Stomach (tissue), 4 donors: ENCODE data around the gene MMUT.

ENCODE experiments used
- EP300 ChIP-seq: sonication (generic); formaldehyde crosslinking; IDR thresholded peaks from one replicate; pipeline ENCODE4 v1.6.1; 2017; ENCODE audit warnings: antibody characterized with exemption
- POLR2A ChIP-seq, 4 donors: fragments of 450-650 bp; IDR thresholded peaks; one replicate each; pipeline ENCODE4 v1.6.1; 2016; ENCODE audit warnings: antibody characterized with exemption in 4 of 4, control low read depth in 2 of 4, mild to moderate bottlenecking in 1 of 4, moderate library complexity in 1 of 4
- TF ChIP-seq, protein P1 (sequence below), 7 experiments: fragments of 450-650 bp in 4 of 7; fragments of 200-600 bp in 3 of 7; sonication (generic) in 3 of 7; IDR thresholded peaks; one replicate each; pipeline ENCODE4 v1.5.1; 2016 to 2019; ENCODE audit warnings: antibody characterized with exemption in 7 of 7, control low read depth in 2 of 7, mild to moderate bottlenecking in 1 of 7

- TF ChIP-seq, protein P1, sequence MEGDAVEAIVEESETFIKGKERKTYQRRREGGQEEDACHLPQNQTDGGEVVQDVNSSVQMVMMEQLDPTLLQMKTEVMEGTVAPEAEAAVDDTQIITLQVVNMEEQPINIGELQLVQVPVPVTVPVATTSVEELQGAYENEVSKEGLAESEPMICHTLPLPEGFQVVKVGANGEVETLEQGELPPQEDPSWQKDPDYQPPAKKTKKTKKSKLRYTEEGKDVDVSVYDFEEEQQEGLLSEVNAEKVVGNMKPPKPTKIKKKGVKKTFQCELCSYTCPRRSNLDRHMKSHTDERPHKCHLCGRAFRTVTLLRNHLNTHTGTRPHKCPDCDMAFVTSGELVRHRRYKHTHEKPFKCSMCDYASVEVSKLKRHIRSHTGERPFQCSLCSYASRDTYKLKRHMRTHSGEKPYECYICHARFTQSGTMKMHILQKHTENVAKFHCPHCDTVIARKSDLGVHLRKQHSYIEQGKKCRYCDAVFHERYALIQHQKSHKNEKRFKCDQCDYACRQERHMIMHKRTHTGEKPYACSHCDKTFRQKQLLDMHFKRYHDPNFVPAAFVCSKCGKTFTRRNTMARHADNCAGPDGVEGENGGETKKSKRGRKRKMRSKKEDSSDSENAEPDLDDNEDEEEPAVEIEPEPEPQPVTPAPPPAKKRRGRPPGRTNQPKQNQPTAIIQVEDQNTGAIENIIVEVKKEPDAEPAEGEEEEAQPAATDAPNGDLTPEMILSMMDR (IDR thresholded peaks at IDR 0.05) = no peak
- TF ChIP-seq POLR2A (IDR thresholded peaks at IDR 0.05) (no peak), EP300 (no peak)
Measured at GRCh38 chr6:49506569-49507111, 43.6 kb upstream of the MMUT start.
